IPS DF 6.9 (cell line): ENCODE results near the gene DNAAF1.

ENCODE experiments used
- DNase-seq: peaks from one replicate; pipeline ENCODE4 v3.0.0-alpha.2; 2013; ENCODE audit warnings: low read depth, low spot score
- H3K27ac ChIP-seq: one replicate; pipeline ENCODE4 v1.5.1; 2013; ENCODE audit warnings: low read length, control low read depth
- H3K27me3 ChIP-seq: 2 replicates; pipeline ENCODE4 v1.6.1; 2013; ENCODE audit warnings: mild to moderate bottlenecking, low read length; ENCODE audit not compliant: control insufficient read depth, insufficient read depth
- H3K36me3 ChIP-seq: 2 replicates; pipeline ENCODE4 v1.6.1; 2013; ENCODE audit warnings: low read length; ENCODE audit not compliant: control insufficient read depth, insufficient read depth
- H3K4me1 ChIP-seq: 2 replicates; pipeline ENCODE4 v1.6.1; 2013; ENCODE audit warnings: low read length; ENCODE audit not compliant: control insufficient read depth, insufficient read depth
- H3K4me3 ChIP-seq: 2 replicates; pipeline ENCODE4 v1.5.1; 2013; ENCODE audit warnings: mild to moderate bottlenecking, low read length
- H3K9me3 ChIP-seq: 2 replicates; pipeline ENCODE4 v1.6.1; 2013; ENCODE audit warnings: low read length, inconsistent platforms; ENCODE audit not compliant: control insufficient read depth, insufficient read depth
- WGBS: extraction: QIAGEN DNeasy Blood & Tissue Kit; methylation state at CpG from one replicate; pipeline ENCODE4 v1.1.7; 2013; ENCODE audit warnings: mixed read lengths, missing lambda C conversion rate; ENCODE audit not compliant: insufficient read length, insufficient coverage; 5-methylcytosine and 5-hydroxymethylcytosine counted together

The DNAAF1 gene

GRCh38 chr16:84144859-84145639 is at the start of gene DNAAF1, which contains the start of gene HSDL1:
TSS of gene DNAAF1 (plus strand) at chr16:84145308. CDS start at chr16:84145441, 133 bp downstream.
TSS of gene HSDL1 (minus strand) at chr16:84145177. CDS start at chr16:84131321, 13,856 bp downstream.
- peak; percentile 54 for DNase-seq
- no peaks in the 10 kb centered on the region for H3K9me3 ChIP-seq
- WGBS: no CpG with 5 or more reads among the region's 89 CpGs
- H3K36me3 ChIP-seq: no peaks in the 10 kb centered on the region
- H3K4me1 ChIP-seq: peaks cover 2% of the 10 kb centered on the region; the same call in 1 of the 2 replicates
- H3K27me3 ChIP-seq: no peaks in the 10 kb centered on the region
- H3K4me3 ChIP-seq: peak within 1 kb of the TSS; percentile 63
- H3K27ac ChIP-seq: no peak within 1 kb of the TSS

GRCh38 chr16:84095466-84095865 is 49.6 kb upstream of the DNAAF1 start:
- H3K9me3 ChIP-seq: no peaks in the 10 kb centered on the region
- H3K27ac ChIP-seq: no peak overlapping the region
- H3K27me3 ChIP-seq: no peaks in the 10 kb centered on the region
- H3K4me1 ChIP-seq: no peaks in the 10 kb centered on the region
- peaks cover 23% of the 10 kb centered on the region for H3K36me3 ChIP-seq
- no CpG with 5 or more reads among the region's 14 CpGs for WGBS
- H3K4me3 ChIP-seq: no peak overlapping the region
- no peak for DNase-seq

DNA sequence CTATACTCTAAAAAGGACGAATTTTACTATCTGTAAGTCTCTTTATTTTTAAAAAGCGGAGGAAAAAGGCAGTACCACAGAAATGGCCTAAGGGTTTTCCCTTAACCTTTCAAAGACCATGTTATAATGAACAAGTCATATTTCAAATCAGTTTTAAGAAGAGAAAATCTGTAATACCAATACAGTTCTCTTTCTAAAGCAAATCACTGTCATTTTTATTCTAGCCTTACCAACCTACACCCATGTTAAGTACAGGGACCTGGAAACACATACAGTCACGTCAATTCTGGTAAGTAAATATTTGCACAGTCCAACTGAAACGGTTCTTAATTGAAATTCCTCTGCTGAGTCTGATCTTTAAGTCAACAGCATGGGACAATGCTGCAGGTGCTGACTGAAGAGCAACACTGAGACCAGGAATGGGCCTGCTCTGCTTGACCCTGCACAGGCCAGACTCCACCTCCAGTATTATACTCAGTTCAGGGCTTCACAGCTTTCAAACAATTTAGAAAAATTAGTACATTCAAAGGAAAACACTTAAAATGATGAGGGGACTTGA is 48.6 kb upstream of the DNAAF1 start:
- H3K36me3 ChIP-seq: peaks cover 21% of the 10 kb centered on the region
- no peak overlapping the region for H3K4me3 ChIP-seq
- no peak for DNase-seq
- H3K4me1 ChIP-seq: no peaks in the 10 kb centered on the region
- H3K27ac ChIP-seq: no peak overlapping the region
- no CpG with 5 or more reads among the region's 4 CpGs for WGBS
- H3K27me3 ChIP-seq: no peaks in the 10 kb centered on the region
- H3K9me3 ChIP-seq: no peaks in the 10 kb centered on the region

DNA sequence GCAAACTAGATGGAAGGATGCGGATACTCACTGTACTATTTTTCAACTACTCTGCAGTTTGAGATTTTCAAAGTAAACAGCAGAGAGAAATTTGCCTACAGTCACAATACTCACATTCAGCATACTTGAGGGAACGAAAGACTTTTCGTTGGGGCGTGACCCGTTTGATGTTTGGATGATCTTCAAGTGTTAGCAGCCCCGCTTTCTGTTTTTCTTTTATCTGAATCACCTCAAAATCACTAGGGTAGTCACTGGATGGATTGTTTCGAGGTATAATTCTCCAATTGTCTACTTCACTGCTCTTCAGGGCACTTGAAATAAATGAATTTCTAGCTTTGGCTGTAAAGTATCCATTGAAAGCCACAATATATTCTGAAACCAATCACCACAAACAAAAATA is 46.2 kb upstream of the DNAAF1 start:
- WGBS: no CpG with 5 or more reads among the region's 7 CpGs
- H3K4me3 ChIP-seq: no peak overlapping the region
- no peak overlapping the region for H3K27ac ChIP-seq
- no peaks in the 10 kb centered on the region for H3K9me3 ChIP-seq
- H3K36me3 ChIP-seq: peaks cover 10% of the 10 kb centered on the region
- H3K27me3 ChIP-seq: no peaks in the 10 kb centered on the region
- DNase-seq: no peak
- no peaks in the 10 kb centered on the region for H3K4me1 ChIP-seq

GRCh38 chr16:84103678-84104077 is 41.4 kb upstream of the DNAAF1 start:
- Histone ChIP-seq H3K4me3 (no peak overlapping the region), H3K27me3 (no peaks in the 10 kb centered on the region), H3K27ac (no peak overlapping the region), H3K4me1 (no peaks in the 10 kb centered on the region), H3K36me3 (no peaks in the 10 kb centered on the region), H3K9me3 (no peaks in the 10 kb centered on the region)
- no CpG with 5 or more reads among the region's 5 CpGs for WGBS
- DNase-seq: no peak

- Histone ChIP-seq H3K4me1 (no peaks in the 10 kb centered on the region), H3K4me3 (no peak overlapping the region), H3K36me3 (no peaks in the 10 kb centered on the region), H3K27ac (no peak overlapping the region), H3K9me3 (no peaks in the 10 kb centered on the region), H3K27me3 (no peaks in the 10 kb centered on the region)
- no peak for DNase-seq
- no CpG with 5 or more reads among the region's 3 CpGs for WGBS
Observed at GRCh38 chr16:84104231-84104630, 40.9 kb upstream of the DNAAF1 start.

GRCh38 chr16:84105301-84105815 is 39.8 kb upstream of the DNAAF1 start:
- no CpG with 5 or more reads among the region's 12 CpGs for WGBS
- H3K36me3 ChIP-seq: no peaks in the 10 kb centered on the region
- no peaks in the 10 kb centered on the region for H3K4me1 ChIP-seq
- no peaks in the 10 kb centered on the region for H3K27me3 ChIP-seq
- no peak overlapping the region for H3K27ac ChIP-seq
- no peaks in the 10 kb centered on the region for H3K9me3 ChIP-seq
- DNase-seq: no peak
- H3K4me3 ChIP-seq: no peak overlapping the region

DNA sequence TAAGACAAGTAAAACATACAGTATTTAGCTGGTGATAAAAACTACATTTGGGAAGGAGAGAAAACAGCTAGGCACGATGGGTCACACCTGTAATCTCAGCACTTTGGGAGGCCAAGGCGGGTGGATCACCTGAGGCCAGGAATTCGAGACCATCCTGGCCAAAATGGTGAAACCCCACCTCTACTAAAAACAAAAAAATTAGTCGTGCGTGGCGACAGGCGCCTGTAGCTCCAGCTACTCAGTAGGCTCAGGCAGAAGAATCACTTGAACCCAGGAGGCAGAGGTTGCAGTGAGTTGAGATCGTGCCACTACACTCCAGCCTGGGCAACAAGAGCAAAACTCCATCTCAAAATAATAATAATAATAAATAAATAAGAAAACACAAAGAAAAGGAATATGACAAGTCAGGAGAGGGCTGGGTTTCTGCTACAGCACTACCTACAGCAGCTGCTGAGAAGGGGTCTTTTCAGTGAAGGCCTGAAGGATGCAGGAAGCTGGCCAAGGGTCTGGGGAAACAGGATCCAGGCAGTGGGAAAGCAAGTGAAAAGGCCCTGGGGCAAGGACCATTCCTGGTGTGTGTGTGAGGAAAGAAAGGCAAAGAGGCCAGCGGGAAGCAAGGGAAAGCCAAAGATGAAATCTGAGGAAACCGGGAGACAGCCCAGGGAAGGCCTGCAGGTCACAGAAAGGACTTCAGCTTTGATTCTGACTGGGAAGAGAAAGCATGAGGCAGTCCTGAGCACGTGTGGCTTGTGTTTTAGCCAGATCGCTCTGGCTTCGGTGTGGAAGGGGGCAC is 39.0 kb upstream of the DNAAF1 start:
- Histone ChIP-seq H3K4me3 (no peak overlapping the region), H3K36me3 (no peaks in the 10 kb centered on the region), H3K27me3 (no peaks in the 10 kb centered on the region), H3K9me3 (no peaks in the 10 kb centered on the region), H3K27ac (no peak overlapping the region), H3K4me1 (no peaks in the 10 kb centered on the region)
- no CpG with 5 or more reads among the region's 13 CpGs for WGBS
- DNase-seq: no peak

DNA sequence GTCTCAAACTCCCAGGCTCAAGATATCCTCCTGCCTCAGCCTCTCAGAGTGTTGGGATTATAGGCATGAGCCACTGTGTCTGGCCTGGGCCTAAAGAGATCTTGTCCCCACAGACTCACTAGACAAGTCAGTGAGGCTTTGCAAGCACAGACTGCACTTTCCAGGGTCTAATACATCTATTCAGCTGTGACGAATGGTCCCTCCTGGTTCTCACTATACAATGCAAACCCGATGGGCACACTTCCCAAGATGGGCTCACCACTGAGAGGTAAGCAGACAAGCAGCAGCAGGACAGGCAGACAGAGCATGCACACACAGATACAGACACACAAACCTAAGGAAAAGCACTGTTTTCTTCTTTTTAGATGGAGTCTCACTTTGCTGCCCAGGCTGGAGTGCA is 37.2 kb upstream of the DNAAF1 start:
- H3K4me3 ChIP-seq: no peak overlapping the region
- WGBS: no CpG with 5 or more reads among the region's 2 CpGs
- no peaks in the 10 kb centered on the region for H3K9me3 ChIP-seq
- H3K27me3 ChIP-seq: no peaks in the 10 kb centered on the region
- no peaks in the 10 kb centered on the region for H3K36me3 ChIP-seq
- no peak overlapping the region for H3K27ac ChIP-seq
- no peak for DNase-seq
- no peaks in the 10 kb centered on the region for H3K4me1 ChIP-seq

GRCh38 chr16:84109598-84110335 is 35.3 kb upstream of the DNAAF1 start:
- no peak overlapping the region for H3K4me3 ChIP-seq
- no peaks in the 10 kb centered on the region for H3K9me3 ChIP-seq
- no peak overlapping the region for H3K27ac ChIP-seq
- no CpG with 5 or more reads among the region's 6 CpGs for WGBS
- H3K4me1 ChIP-seq: no peaks in the 10 kb centered on the region
- no peak for DNase-seq
- no peaks in the 10 kb centered on the region for H3K27me3 ChIP-seq
- H3K36me3 ChIP-seq: no peaks in the 10 kb centered on the region
